CD14-positive monocyte (primary cell): ENCODE measurements around the gene RGL1. TPM values are rescaled to one million over a fixed set of nuclear protein-coding genes. Genes with fewer than 3 reads are reported as not detected.

Source experiments
- DNase-seq, 3 donors: peaks; one replicate each; pipeline ENCODE4 v3.0.0-alpha.2; 2011 to 2022
- H2AFZ ChIP-seq: 2 replicates; pipeline ENCODE4 v1.6.0; 2012; ENCODE audit warnings: mild to moderate bottlenecking, low read depth, low read length, inconsistent platforms; ENCODE audit not compliant: insufficient read depth, poor library complexity, severe bottlenecking
- H3K27ac ChIP-seq, 2 donors: 1 replicate in 1 of 2; 2 replicates in 1 of 2; pipeline ENCODE4 v1.5.1; 2012 to 2013; ENCODE audit warnings: low read length in 2 of 2, control low read depth in 1 of 2, inconsistent platforms in 1 of 2, low read depth in 1 of 2, mild to moderate bottlenecking in 1 of 2
- H3K27me3 ChIP-seq, 2 donors: one replicate each; pipeline versions ENCODE4 v1.6.0 to v1.6.1; 2011 to 2013; ENCODE audit warnings: low read length in 2 of 2; ENCODE audit not compliant: control insufficient read depth in 2 of 2, insufficient read depth in 2 of 2
- H3K36me3 ChIP-seq, 2 donors: replicated peaks in 1 of 2; 1 replicate in 1 of 2; 2 replicates in 1 of 2; pipeline versions ENCODE4 v1.5.1 to v1.6.1; 2012 to 2013; ENCODE audit warnings: low read length in 2 of 2, control low read depth in 1 of 2, inconsistent platforms in 1 of 2, mild to moderate bottlenecking in 1 of 2; ENCODE audit not compliant: insufficient read depth in 2 of 2, control insufficient read depth in 1 of 2
- H3K4me1 ChIP-seq, 2 donors: 1 replicate in 1 of 2; 2 replicates in 1 of 2; pipeline versions ENCODE4 v1.5.1 to v1.6.1; 2012 to 2013; ENCODE audit warnings: low read length in 2 of 2, control low read depth in 1 of 2, inconsistent platforms in 1 of 2, mild to moderate bottlenecking in 1 of 2, moderate library complexity in 1 of 2; ENCODE audit not compliant: insufficient read depth in 2 of 2, control insufficient read depth in 1 of 2
- H3K4me2 ChIP-seq: replicated peaks from 2 replicates; pipeline ENCODE3; 2012; ENCODE audit warnings: low read length, moderate library complexity, mild to moderate bottlenecking; ENCODE audit not compliant: poor library complexity, severe bottlenecking; ENCODE audit errors: extremely low read depth
- H3K4me3 ChIP-seq, 3 experiments: fragments of 200-600 bp in 1 of 3; sonication (generic) in 1 of 3; replicated peaks in 1 of 3; 1 replicate in 2 of 3; 2 replicates in 1 of 3; pipeline ENCODE4 v1.5.1; 2011 to 2013; ENCODE audit warnings: low read length in 3 of 3, mild to moderate bottlenecking in 3 of 3, control low read depth in 2 of 3, low read depth in 2 of 3, inconsistent platforms in 1 of 3, moderate library complexity in 1 of 3
- H3K79me2 ChIP-seq: 2 replicates; pipeline ENCODE4 v1.6.0; 2012; ENCODE audit warnings: mild to moderate bottlenecking, control low read depth, inconsistent platforms, low read length, moderate library complexity; ENCODE audit not compliant: insufficient read depth
- H3K9ac ChIP-seq: 2 replicates; pipeline ENCODE4 v1.6.0; 2017; ENCODE audit warnings: low read length, mild to moderate bottlenecking; ENCODE audit not compliant: insufficient read depth, poor library complexity, severe bottlenecking
- H3K9me3 ChIP-seq, 2 donors: replicated peaks in 1 of 2; 1 replicate in 1 of 2; 2 replicates in 1 of 2; pipeline versions ENCODE4 v1.5.1 to v1.6.1; 2012 to 2013; ENCODE audit warnings: low read length in 2 of 2, control low read depth in 1 of 2; ENCODE audit not compliant: control insufficient read depth in 1 of 2, insufficient read depth in 1 of 2
- H4K20me1 ChIP-seq: 2 replicates; pipeline ENCODE4 v1.6.0; 2012; ENCODE audit warnings: mild to moderate bottlenecking, low read length, control low read depth, moderate library complexity; ENCODE audit not compliant: insufficient read depth
- H3K27ac Mint-ChIP-seq, 7 donors: one replicate each; pipeline ENCODE4 v1.8.0; 2020; ENCODE audit warnings: mild to moderate bottlenecking in 7 of 7, mixed read lengths in 7 of 7, moderate library complexity in 6 of 7, inconsistent platforms in 2 of 7
- H3K27me3 Mint-ChIP-seq, 3 donors: one replicate each; pipeline ENCODE4 v1.8.0; 2021 to 2022; ENCODE audit warnings: low read depth in 3 of 3, mild to moderate bottlenecking in 3 of 3, mixed read lengths in 3 of 3, moderate library complexity in 3 of 3, inconsistent platforms in 1 of 3
- H3K36me3 Mint-ChIP-seq, 2 donors: one replicate each; pipeline ENCODE4 v1.8.0; 2020; ENCODE audit warnings: mixed read lengths in 2 of 2, inconsistent platforms in 1 of 2, mild to moderate bottlenecking in 1 of 2
- H3K4me1 Mint-ChIP-seq: one replicate; pipeline ENCODE4 v1.8.0; 2020; ENCODE audit warnings: mild to moderate bottlenecking, mixed read lengths
- H3K4me3 Mint-ChIP-seq, 2 donors: one replicate each; pipeline ENCODE4 v1.8.0; 2020; ENCODE audit warnings: mild to moderate bottlenecking in 2 of 2, mixed read lengths in 2 of 2, moderate library complexity in 1 of 2
- H3K9me3 Mint-ChIP-seq, 7 donors: one replicate each; pipeline ENCODE4 v1.8.0; 2020 to 2022; ENCODE audit warnings: mixed read lengths in 7 of 7, mild to moderate bottlenecking in 6 of 7, moderate library complexity in 6 of 7, inconsistent platforms in 2 of 7
- WGBS: methylation state at CpG from one replicate; pipeline ENCODE4 v1.1.5; 2013; ENCODE audit warnings: missing lambda C conversion rate; ENCODE audit not compliant: insufficient coverage; 5-methylcytosine and 5-hydroxymethylcytosine counted together
- intact Hi-C, 2 donors: fragments of 100-400 bp; cut with micrococcal nuclease; formaldehyde crosslinking; loops; one replicate each; pipeline versions ENCODE4 v1.15.0 to v1.15.1; 2023
- polyA plus RNA-seq, 3 donors: library from polyadenylated mRNA; depleted of rRNA in 1 of 3; unstranded in 2 of 3; stranded (reverse) in 1 of 3; fragments of 300-500 nt in 2 of 3; fragments of >200 nt in 1 of 3; fragmentation: Illumina TruSeq in 2 of 3; gene quantifications; 1 replicate in 2 of 3; 2 replicates in 1 of 3; pipeline ENCODE4 v1.2.3, GENCODE V29; 2012 to 2021
- TF ChIP-seq, protein P1 (sequence below): fragments of 200-600 bp; IDR thresholded peaks from one replicate; pipeline ENCODE4 v1.8.0; 2022; ENCODE audit warnings: antibody characterized with exemption, mild to moderate bottlenecking

Gene RGL1
- polyA plus RNA-seq, 3 donors: 1.2 to 3.3 (median 2.0) TPM

DNA sequence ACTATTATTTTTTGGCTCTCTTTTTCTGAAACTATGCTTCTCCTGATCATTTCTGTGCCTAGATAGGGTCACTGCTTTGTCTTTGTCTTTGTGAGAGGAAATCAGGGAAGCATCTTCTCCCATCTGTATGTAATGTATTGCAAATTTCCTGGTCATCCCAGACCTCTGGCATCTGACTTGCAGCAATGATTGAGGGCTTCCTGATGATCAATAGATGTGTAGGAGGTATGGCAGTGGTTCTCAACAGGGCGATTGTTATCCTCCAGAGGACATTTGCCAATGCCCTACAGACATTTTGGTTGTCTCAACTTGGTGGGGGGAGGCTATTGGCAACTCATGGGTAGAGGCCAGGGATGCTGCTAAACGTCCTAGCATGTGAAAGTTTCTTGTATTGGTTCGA is 64.7 kb downstream of the RGL1 start:
- Mint-ChIP-seq H3K4me1 (peaks cover 26% of the 10 kb centered on the region), H3K9me3 (no peaks in the 10 kb centered on the region), H3K27me3 (no peaks in the 10 kb centered on the region), H3K27ac (no peak overlapping the region), H3K4me3 (no peak overlapping the region), H3K36me3 (peaks cover 0 to 3% of the 10 kb centered on the region in 2 donors)
- Histone ChIP-seq H3K36me3 (no peaks in the 10 kb centered on the region), H4K20me1 (no peaks in the 10 kb centered on the region), H3K9me3 (no peaks in the 10 kb centered on the region), H3K27me3 (no peaks in the 10 kb centered on the region), H2AFZ (no peak overlapping the region), H3K27ac (no peak overlapping the region), H3K79me2 (no peaks in the 10 kb centered on the region), H3K4me3 (no peak overlapping the region), H3K9ac (no peak overlapping the region), H3K4me2 (no peak overlapping the region), H3K4me1 (peaks cover 14 to 25% of the 10 kb centered on the region in 2 donors)
- DNase-seq: no peak
- TF ChIP-seq, protein P1, sequence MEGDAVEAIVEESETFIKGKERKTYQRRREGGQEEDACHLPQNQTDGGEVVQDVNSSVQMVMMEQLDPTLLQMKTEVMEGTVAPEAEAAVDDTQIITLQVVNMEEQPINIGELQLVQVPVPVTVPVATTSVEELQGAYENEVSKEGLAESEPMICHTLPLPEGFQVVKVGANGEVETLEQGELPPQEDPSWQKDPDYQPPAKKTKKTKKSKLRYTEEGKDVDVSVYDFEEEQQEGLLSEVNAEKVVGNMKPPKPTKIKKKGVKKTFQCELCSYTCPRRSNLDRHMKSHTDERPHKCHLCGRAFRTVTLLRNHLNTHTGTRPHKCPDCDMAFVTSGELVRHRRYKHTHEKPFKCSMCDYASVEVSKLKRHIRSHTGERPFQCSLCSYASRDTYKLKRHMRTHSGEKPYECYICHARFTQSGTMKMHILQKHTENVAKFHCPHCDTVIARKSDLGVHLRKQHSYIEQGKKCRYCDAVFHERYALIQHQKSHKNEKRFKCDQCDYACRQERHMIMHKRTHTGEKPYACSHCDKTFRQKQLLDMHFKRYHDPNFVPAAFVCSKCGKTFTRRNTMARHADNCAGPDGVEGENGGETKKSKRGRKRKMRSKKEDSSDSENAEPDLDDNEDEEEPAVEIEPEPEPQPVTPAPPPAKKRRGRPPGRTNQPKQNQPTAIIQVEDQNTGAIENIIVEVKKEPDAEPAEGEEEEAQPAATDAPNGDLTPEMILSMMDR: no peak
- WGBS: 97% methylated on average over 3 of the region's 3 CpGs
- intact Hi-C loops: no loop called here

DNA sequence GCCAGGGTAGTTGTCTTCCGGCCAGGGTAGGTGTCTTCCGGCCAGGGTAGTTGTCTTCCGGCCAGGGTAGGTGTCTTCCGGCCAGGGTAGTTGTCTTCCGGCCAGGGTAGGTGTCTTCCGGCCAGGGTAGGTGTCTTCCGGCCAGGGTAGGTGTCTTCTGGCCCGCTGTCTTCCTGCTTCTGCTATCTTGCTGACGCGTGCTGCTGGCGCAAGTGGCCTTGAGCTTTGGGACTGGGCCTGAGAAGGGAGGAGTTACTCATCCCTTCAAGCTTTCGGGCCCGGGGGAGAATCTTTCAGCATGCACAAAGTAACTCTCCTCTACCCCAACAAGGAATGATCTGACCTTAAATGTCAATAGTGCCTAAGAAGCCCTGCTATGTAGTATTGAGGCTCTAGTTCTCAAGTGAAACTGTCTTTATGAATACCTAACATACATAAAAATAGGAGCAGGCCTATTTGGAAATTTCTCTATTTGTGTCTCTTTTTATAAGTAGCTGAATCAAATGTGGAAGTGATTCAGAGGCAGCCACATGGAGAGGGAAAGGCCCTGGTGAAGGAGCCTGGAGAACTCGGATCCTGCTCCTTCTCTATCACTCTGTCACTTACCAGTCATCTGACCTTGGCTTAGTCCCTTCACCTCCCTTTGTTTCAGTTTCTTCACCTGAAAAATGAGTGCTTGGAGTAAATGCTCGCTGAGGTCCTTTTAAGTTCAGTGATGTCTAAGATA is 65.6 kb downstream of the RGL1 start:
- no peaks in the 10 kb centered on the region for H3K27me3 Mint-ChIP-seq
- no peak overlapping the region for H2AFZ ChIP-seq
- no peak overlapping the region for H3K4me2 ChIP-seq
- H3K27ac Mint-ChIP-seq: peak overlapping the region in 1 of 7 donors; percentile 12
- no peaks in the 10 kb centered on the region for H4K20me1 ChIP-seq
- no peaks in the 10 kb centered on the region for H3K36me3 ChIP-seq
- intact Hi-C loops: no loop called here
- H3K4me3 Mint-ChIP-seq: no peak overlapping the region
- no peaks in the 10 kb centered on the region for H3K79me2 ChIP-seq
- 90% methylated on average over 5 of the region's 15 CpGs for WGBS
- H3K9ac ChIP-seq: no peak overlapping the region
- no peak for DNase-seq
- H3K27ac ChIP-seq: no peak overlapping the region
- TF ChIP-seq, protein P1: no peak
- peaks cover 15 to 27% of the 10 kb centered on the region in 2 donors for H3K4me1 ChIP-seq
- H3K9me3 ChIP-seq: no peaks in the 10 kb centered on the region
- no peak overlapping the region for H3K4me3 ChIP-seq
- H3K4me1 Mint-ChIP-seq: peaks cover 28% of the 10 kb centered on the region
- H3K27me3 ChIP-seq: no peaks in the 10 kb centered on the region
- no peaks in the 10 kb centered on the region for H3K9me3 Mint-ChIP-seq
- H3K36me3 Mint-ChIP-seq: peaks cover 0 to 4% of the 10 kb centered on the region in 2 donors
